Gastrocnemius medialis (tissue), 4 donors: Measurements from ENCODE around the gene ABHD17B. TPM values are rescaled to one million over a fixed set of nuclear protein-coding genes. Genes with fewer than 3 reads are reported as not detected.

ENCODE experiments used
- ATAC-seq, 2 donors: fragments of 150-250 bp; one replicate each; pipeline ENCODE4 v1.9.1; 2016
- DNase-seq, 2 donors: peaks; one replicate each; pipeline ENCODE4 v3.0.0-alpha.2; 2019
- H3K27ac ChIP-seq, 4 donors: fragments of 200-600 bp; sonication (generic); 1 replicate in 1 of 4; 2 replicates in 3 of 4; pipeline ENCODE4 v1.5.1; 2016 to 2018; ENCODE audit warnings: mild to moderate bottlenecking in 2 of 4, moderate library complexity in 1 of 4
- H3K27me3 ChIP-seq, 3 donors: fragments of 200-600 bp; sonication (generic) in 2 of 3; 1 replicate in 1 of 3; 2 replicates in 2 of 3; pipeline versions ENCODE4 v1.5.1 to v1.6.0; 2016 to 2019; ENCODE audit warnings: mild to moderate bottlenecking in 1 of 3, moderate library complexity in 1 of 3
- H3K36me3 ChIP-seq, 2 donors: fragments of 200-600 bp; sonication (generic) in 1 of 2; one replicate each; pipeline ENCODE4 v1.5.1; 2017 to 2018
- H3K4me1 ChIP-seq, 2 donors: fragments of 200-600 bp; sonication (generic) in 1 of 2; one replicate each; pipeline ENCODE4 v1.5.1; 2016 to 2017; ENCODE audit warnings: mild to moderate bottlenecking in 2 of 2
- H3K4me3 ChIP-seq, 4 donors: fragments of 200-600 bp; sonication (generic) in 3 of 4; 1 replicate in 1 of 4; 2 replicates in 3 of 4; pipeline ENCODE4 v1.5.1; 2016 to 2019; ENCODE audit warnings: mild to moderate bottlenecking in 2 of 4
- H3K9me3 ChIP-seq, 3 donors: fragments of 200-600 bp; sonication (generic) in 2 of 3; 1 replicate in 1 of 3; 2 replicates in 2 of 3; pipeline ENCODE4 v1.5.1; 2016 to 2019
- POLR2A ChIP-seq, 2 donors: fragments of 450-650 bp; IDR thresholded peaks; one replicate each; pipeline ENCODE4 v1.6.1; 2017; ENCODE audit warnings: antibody characterized with exemption in 2 of 2, mild to moderate bottlenecking in 2 of 2, moderate library complexity in 2 of 2
- in situ Hi-C, 4 donors: fragments of 200-750 bp; cut with MboI; loops; one replicate each; pipeline versions ENCODE4 v1.15.0 to v1.8.0; 2017; ENCODE audit warnings: low sequenced_read_pairs in 4 of 4
- intact Hi-C: fragments of 100-400 bp; cut with DNase I; formaldehyde crosslinking; loops from one replicate; pipeline ENCODE4 v1.15.1; 2023; ENCODE audit warnings: low total_unique reads
- total RNA-seq, 4 donors: library from RNA; depleted of rRNA; stranded (reverse); fragments of >200 nt; gene quantifications; one replicate each; pipeline versions ENCODE4 v1.1.0 to v1.2.3, GENCODE V29; 2016
- TF ChIP-seq, protein P1 (sequence below), 5 experiments: fragments of 450-650 bp in 3 of 5; fragments of 200-600 bp in 2 of 5; sonication (generic) in 2 of 5; IDR thresholded peaks in 4 of 5; conservative IDR thresholded peaks in 1 of 5; 1 replicate in 4 of 5; 2 replicates in 1 of 5; pipeline ENCODE4 v1.5.1; 2016 to 2019; ENCODE audit warnings: antibody characterized with exemption in 5 of 5, mild to moderate bottlenecking in 3 of 5, moderate library complexity in 3 of 5

Gene ABHD17B
- total RNA-seq, 4 donors from 2014 or later = 20.7 to 35.0 (median 27.0) TPM

DNA sequence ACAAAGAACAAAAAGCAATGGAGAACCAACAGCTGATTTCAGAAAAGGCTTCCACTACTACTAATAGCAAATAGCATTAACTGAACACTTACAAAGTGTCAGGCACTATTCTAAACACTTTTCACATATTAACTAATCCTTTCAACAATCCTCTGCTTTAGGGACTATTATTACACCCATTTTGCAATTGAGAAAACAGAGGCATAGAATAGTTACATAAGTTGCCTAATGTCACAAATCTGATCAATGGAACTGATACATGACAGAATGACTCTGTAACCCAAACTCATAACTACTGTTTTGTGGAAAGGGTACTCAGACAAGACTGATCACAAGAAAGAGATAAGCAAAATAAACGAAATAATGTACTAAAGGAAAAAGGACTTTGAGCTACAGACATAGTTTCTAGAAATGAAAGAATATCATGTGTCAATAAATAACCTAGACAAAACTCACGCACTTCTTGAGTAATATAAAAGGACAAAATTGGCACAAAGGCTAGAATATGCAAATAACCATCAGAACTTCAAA lies 31.3 kb downstream of the ABHD17B start:
- no peak overlapping the region for H3K27ac ChIP-seq
- DNase-seq (no peak), ATAC-seq (no peak)
- H3K9me3 ChIP-seq = peaks cover 0 to 9% (median 0%) of the 10 kb centered on the region in 3 donors
- H3K27me3 ChIP-seq = no peaks in the 10 kb centered on the region
- TF ChIP-seq, protein P1, sequence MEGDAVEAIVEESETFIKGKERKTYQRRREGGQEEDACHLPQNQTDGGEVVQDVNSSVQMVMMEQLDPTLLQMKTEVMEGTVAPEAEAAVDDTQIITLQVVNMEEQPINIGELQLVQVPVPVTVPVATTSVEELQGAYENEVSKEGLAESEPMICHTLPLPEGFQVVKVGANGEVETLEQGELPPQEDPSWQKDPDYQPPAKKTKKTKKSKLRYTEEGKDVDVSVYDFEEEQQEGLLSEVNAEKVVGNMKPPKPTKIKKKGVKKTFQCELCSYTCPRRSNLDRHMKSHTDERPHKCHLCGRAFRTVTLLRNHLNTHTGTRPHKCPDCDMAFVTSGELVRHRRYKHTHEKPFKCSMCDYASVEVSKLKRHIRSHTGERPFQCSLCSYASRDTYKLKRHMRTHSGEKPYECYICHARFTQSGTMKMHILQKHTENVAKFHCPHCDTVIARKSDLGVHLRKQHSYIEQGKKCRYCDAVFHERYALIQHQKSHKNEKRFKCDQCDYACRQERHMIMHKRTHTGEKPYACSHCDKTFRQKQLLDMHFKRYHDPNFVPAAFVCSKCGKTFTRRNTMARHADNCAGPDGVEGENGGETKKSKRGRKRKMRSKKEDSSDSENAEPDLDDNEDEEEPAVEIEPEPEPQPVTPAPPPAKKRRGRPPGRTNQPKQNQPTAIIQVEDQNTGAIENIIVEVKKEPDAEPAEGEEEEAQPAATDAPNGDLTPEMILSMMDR (IDR thresholded peaks at IDR 0.05 in 4 of 5, conservative IDR thresholded peaks at IDR 0.05 in 1 of 5) = no peak
- TF ChIP-seq POLR2A (IDR thresholded peaks at IDR 0.05) = no peak
- intact Hi-C loops = no loop called here
- in situ Hi-C loops = no loop called here
- no peak overlapping the region for H3K4me3 ChIP-seq
- H3K4me1 ChIP-seq = peaks cover 6 to 21% of the 10 kb centered on the region in 2 donors
- H3K36me3 ChIP-seq = no peaks in the 10 kb centered on the region

DNA sequence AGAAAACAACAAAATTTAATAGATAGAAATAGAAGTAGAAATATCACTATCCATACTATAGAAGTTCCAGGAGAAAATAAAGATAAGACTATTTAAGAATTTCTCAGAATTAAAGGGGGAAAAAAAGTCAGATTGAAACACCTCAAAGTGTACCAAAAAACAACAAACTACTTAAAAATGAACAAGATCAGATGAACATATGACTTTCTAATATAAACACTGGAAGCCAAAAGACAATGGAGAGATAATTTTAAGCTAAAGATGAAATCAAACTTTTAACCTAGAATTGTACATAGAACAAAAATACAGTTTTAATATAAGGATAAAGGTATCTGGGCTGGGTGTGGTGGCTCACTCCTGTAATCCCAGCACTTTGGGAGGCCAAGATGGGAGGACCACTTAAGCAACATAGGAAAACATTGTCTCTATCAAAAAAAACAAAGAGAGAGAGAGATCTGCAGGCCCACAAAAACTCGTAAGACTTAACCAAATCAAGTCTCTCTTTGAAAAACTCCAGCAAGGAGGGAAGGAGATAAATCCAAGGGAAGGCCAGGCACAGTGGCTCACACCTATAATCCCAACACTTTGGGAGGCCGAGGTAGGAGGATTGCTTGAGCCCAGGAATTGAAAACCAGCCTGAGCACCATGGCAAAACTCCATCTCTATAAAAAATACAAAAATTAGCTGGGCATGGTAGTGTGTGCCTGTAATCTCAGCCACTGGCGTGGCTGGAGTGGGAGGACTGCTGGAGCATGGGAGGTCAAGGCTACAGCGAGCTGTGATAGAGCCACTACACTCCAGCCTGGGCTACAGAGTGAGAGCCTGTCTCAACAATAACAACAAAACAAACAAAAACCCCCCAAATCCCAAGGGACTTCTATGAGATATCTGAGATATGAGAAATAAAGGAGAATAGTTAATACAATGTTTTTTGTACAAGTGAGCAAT lies 32.4 kb downstream of the ABHD17B start:
- DNase-seq (no peak), ATAC-seq (no peak)
- H3K27me3 ChIP-seq = no peaks in the 10 kb centered on the region
- no peak overlapping the region for H3K27ac ChIP-seq
- TF ChIP-seq, protein P1 (IDR thresholded peaks at IDR 0.05 in 4 of 5, conservative IDR thresholded peaks at IDR 0.05 in 1 of 5) = no peak
- TF ChIP-seq POLR2A (IDR thresholded peaks at IDR 0.05) = no peak
- in situ Hi-C loops (no loop called here), intact Hi-C loops (no loop called here)
- no peaks in the 10 kb centered on the region for H3K36me3 ChIP-seq
- H3K9me3 ChIP-seq = peaks cover 0 to under 1% (median 0%) of the 10 kb centered on the region in 3 donors
- peaks cover 6 to 21% of the 10 kb centered on the region in 2 donors for H3K4me1 ChIP-seq
- no peak overlapping the region for H3K4me3 ChIP-seq

DNA sequence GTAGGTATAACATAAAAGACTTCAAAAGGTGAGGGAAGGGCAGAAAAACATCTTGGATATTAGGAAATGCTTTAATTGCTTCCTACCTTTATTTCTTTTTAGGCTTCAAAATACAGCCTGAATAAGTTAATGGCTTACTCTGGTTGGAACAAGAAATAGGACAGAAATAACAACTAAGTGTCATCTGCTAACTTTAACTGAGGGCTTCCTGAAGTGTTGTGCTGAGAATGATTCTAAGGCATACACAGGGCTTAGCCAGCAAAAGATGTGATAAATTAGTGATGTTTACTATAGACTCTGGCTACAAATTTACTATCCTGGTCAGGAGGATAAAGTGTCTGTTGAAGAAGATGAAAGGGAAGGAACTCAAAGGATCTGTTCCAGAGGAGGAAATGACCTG lies 34.2 kb downstream of the ABHD17B start:
- peaks cover 6 to 21% of the 10 kb centered on the region in 2 donors for H3K4me1 ChIP-seq
- no peaks in the 10 kb centered on the region for H3K9me3 ChIP-seq
- no peak overlapping the region for H3K4me3 ChIP-seq
- H3K36me3 ChIP-seq = no peaks in the 10 kb centered on the region
- ATAC-seq (no peak), DNase-seq (no peak)
- intact Hi-C loops (no loop called here), in situ Hi-C loops (no loop called here)
- H3K27ac ChIP-seq = no peak overlapping the region
- H3K27me3 ChIP-seq = no peaks in the 10 kb centered on the region
- TF ChIP-seq, protein P1 (IDR thresholded peaks at IDR 0.05 in 4 of 5, conservative IDR thresholded peaks at IDR 0.05 in 1 of 5) = no peak
- TF ChIP-seq POLR2A (IDR thresholded peaks at IDR 0.05) = no peak

DNA sequence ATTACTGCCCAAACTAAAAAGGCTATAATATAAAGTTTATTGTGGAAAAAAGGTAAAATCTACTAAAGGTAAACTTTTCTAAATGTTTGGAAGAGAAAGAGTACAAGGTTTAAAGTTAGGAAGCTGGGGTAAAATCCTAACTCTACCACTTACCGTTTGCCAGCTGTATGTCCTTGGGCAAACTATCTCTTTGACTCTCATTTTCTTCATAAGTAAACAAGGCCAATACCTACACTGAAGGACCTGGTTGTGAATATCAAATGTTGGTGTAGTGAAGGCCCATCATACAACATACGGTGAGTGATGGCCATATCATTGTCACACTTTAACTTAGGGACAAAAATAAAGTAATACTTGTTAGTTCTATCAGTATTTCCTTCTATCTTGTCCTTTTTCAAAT lies 34.9 kb downstream of the ABHD17B start:
- no peaks in the 10 kb centered on the region for H3K36me3 ChIP-seq
- no peak overlapping the region for H3K4me3 ChIP-seq
- DNase-seq = no peak
- H3K27ac ChIP-seq = no peak overlapping the region
- H3K9me3 ChIP-seq = no peaks in the 10 kb centered on the region
- in situ Hi-C loops (no loop called here), intact Hi-C loops (no loop called here)
- H3K27me3 ChIP-seq = no peaks in the 10 kb centered on the region
- ATAC-seq = no peak
- TF ChIP-seq, protein P1 (IDR thresholded peaks at IDR 0.05 in 4 of 5, conservative IDR thresholded peaks at IDR 0.05 in 1 of 5) = no peak
- no peak for TF ChIP-seq POLR2A (IDR thresholded peaks at IDR 0.05)
- peaks cover 6 to 21% of the 10 kb centered on the region in 2 donors for H3K4me1 ChIP-seq
